RWPE2 (cell line): Measurements from ENCODE around the gene MESP2.
A peak's percentile ranks its signal among the peaks of the same experiment; 100 is the strongest.

Source experiments
- ATAC-seq: fragments of 200-7000 bp; cut with Tn5 transposase; 3 replicates; pipeline ENCODE4 v1.9.1; 2021; ENCODE audit warnings: low read depth
- DNase-seq: peaks from one replicate; pipeline ENCODE4 v3.0.0-alpha.2; 2020; ENCODE audit warnings: low spot score
- H3K27ac ChIP-seq: fragments of 450-650 bp; 2 replicates; pipeline ENCODE4 v1.5.1; 2017; ENCODE audit warnings: mild to moderate bottlenecking; ENCODE audit not compliant: poor library complexity, severe bottlenecking
- H3K27me3 ChIP-seq: fragments of 250-450 bp; sonication (Bioruptor Pico); 2 replicates; pipeline ENCODE4 v1.5.1; 2021; ENCODE audit warnings: mild to moderate bottlenecking, moderate library complexity; ENCODE audit not compliant: insufficient read depth, poor library complexity, severe bottlenecking
- H3K36me3 ChIP-seq: fragments of 250-450 bp; sonication (Bioruptor Pico); 2 replicates; pipeline ENCODE4 v1.5.1; 2020; ENCODE audit warnings: low read depth, mild to moderate bottlenecking, moderate library complexity
- H3K4me1 ChIP-seq: fragments of 250-450 bp; sonication (Bioruptor Pico); 2 replicates; pipeline ENCODE4 v1.5.1; 2021; ENCODE audit warnings: mild to moderate bottlenecking, moderate library complexity; ENCODE audit not compliant: insufficient read depth, poor library complexity, severe bottlenecking
- H3K4me3 ChIP-seq: fragments of 250-450 bp; sonication (Bioruptor Pico); 2 replicates; pipeline ENCODE4 v1.5.1; 2021; ENCODE audit warnings: mild to moderate bottlenecking, moderate library complexity; ENCODE audit not compliant: severe bottlenecking
- H3K9me3 ChIP-seq: fragments of 250-450 bp; sonication (Bioruptor Pico); 2 replicates; pipeline ENCODE4 v1.5.1; 2021; ENCODE audit warnings: mild to moderate bottlenecking, moderate library complexity; ENCODE audit not compliant: severe bottlenecking
- CTCF ChIP-seq: fragments of 450-650 bp; IDR thresholded peaks from one replicate; pipeline ENCODE4 v1.5.1; 2017; ENCODE audit warnings: mild to moderate bottlenecking, moderate library complexity; ENCODE audit not compliant: poor library complexity, severe bottlenecking

MESP2 gene

DNA sequence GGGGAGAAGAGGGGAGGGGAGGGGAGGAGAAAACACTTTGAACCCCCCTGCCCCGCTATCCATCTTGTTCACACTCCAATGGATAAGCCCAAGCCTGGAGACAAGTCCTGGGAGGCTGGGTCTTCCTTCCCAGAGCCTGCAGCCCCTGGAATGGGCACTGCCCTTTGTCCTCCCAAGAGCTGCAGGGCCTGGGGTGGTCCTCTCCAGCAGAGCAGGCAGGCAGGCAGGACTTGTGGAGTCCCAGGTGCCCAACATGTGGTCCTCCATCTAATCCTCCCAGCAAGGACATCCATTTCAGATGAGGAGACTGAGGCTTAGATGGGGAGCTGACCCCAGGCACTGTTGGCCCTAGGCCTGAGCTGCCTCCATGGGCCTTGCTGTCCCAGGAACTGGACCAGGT lies 10.4 kb upstream of the MESP2 start:
- Histone ChIP-seq H3K27me3 (no peaks in the 10 kb centered on the region), H3K27ac (no peak overlapping the region), H3K4me1 (peaks cover 6% of the 10 kb centered on the region), H3K9me3 (no peaks in the 10 kb centered on the region), H3K36me3 (no peaks in the 10 kb centered on the region), H3K4me3 (no peak overlapping the region)
- DNase-seq (no peak), ATAC-seq (no peak)
- TF ChIP-seq CTCF = no peak

DNA sequence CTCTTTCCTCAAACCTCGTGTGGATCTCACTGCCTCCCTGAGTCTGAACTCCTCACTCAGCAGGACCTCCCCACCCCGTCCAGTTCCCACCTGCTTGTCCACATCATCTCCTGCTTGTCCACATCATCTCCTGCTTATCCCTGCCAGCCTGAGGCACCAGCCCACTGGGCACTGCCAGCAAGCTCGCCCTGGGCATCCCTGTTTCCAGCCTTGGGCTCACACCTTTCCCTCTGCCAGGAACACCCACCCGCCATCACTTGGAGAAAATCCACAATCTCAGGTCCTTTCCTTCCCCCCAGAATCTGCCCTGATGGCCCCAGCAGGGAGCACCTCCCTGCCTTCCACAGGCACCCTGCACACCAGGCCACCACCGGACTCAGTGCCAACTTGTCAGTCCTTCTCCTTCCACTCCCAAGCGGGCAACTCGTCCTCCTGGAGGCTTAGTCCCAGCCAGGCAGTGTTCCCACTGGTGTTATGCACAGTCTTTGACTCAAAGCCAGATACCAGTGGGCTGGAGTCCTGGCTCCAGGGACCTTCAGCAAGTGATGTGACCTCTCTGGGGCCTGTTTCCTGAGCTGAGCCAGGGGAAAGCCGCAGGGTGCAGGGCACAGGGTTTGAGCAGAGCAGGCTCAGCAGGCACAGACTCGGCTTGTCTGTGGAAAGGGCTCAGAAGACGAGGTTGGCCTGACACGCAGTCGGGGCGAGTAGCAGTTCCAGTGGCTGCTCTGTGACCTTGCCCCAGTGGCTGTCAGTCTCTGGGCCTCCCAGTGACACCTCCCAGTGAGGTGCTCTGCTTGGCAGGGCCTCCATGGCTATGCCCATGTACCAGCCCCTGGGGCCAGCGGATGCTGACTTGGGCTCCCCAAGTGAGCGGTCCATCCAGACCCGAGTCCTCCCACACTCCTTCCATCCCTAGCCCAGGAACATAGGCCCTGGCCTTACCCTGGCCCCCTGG lies 9.5 kb upstream of the MESP2 start:
- Histone ChIP-seq H3K4me3 (no peak overlapping the region), H3K9me3 (no peaks in the 10 kb centered on the region), H3K27me3 (no peaks in the 10 kb centered on the region), H3K36me3 (no peaks in the 10 kb centered on the region), H3K4me1 (peaks cover 6% of the 10 kb centered on the region), H3K27ac (no peak overlapping the region)
- ATAC-seq (peak; percentile 9; the same call in 2 of the 3 replicates), DNase-seq (no peak)
- TF ChIP-seq CTCF = no peak

DNA sequence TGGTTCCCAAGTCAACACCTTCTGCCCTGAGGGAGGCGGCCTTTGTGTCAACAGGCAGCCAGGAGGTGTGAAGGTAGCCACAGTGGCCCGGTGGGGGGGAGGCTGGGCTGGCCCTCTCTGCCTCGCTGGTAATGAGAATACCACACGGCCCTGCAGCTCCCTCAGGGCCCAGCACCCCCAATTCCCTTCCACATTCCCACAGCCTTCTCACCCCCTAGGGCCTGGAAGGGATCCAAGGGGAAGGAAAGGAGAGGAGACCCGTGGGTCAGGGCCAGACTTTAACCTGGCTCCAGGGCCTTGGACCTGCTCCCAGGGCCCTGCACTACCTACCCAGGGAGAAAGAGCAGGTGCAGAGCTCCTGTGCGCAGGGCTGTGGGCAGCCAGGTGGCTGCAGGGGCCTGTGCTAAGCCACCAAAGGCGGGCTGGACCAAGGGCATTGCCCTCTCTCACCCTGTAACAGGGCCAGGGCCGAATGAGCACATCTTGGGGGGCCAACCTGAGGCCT lies 8.7 kb upstream of the MESP2 start:
- DNase-seq = no peak
- H3K27me3 ChIP-seq = no peaks in the 10 kb centered on the region
- no peak for TF ChIP-seq CTCF
- peak; percentile 4; the same call in 1 of the 3 replicates for ATAC-seq
- H3K36me3 ChIP-seq = no peaks in the 10 kb centered on the region
- H3K4me1 ChIP-seq = peaks cover under 1% of the 10 kb centered on the region
- no peaks in the 10 kb centered on the region for H3K9me3 ChIP-seq
- no peak overlapping the region for H3K4me3 ChIP-seq
- no peak overlapping the region for H3K27ac ChIP-seq

DNA sequence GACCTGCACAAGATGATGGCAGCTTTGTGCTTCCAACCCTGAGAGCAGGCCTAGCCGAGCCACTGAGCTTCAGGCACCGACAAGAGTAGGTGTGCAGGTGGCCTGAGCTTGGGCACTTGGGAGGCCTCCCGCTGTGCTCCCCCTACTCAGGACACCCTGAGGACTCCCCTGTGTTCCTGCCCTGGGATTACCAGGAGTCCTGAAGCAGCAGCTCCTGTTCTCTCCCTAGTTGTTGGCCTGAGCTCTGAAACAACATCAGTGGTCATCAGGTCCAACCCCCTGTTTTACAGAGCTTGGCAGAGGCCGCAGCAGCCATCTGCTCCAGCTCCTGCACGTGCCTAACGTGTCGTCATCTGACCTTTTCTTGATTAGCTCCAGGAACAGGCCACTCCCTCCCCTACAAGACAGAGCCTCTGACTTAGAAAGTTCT lies 8.0 kb upstream of the MESP2 start:
- H3K4me3 ChIP-seq = no peak overlapping the region
- no peaks in the 10 kb centered on the region for H3K27me3 ChIP-seq
- no peak for TF ChIP-seq CTCF
- no peak overlapping the region for H3K27ac ChIP-seq
- DNase-seq = no peak
- no peaks in the 10 kb centered on the region for H3K36me3 ChIP-seq
- no peaks in the 10 kb centered on the region for H3K9me3 ChIP-seq
- no peaks in the 10 kb centered on the region for H3K4me1 ChIP-seq
- ATAC-seq = no peak

DNA sequence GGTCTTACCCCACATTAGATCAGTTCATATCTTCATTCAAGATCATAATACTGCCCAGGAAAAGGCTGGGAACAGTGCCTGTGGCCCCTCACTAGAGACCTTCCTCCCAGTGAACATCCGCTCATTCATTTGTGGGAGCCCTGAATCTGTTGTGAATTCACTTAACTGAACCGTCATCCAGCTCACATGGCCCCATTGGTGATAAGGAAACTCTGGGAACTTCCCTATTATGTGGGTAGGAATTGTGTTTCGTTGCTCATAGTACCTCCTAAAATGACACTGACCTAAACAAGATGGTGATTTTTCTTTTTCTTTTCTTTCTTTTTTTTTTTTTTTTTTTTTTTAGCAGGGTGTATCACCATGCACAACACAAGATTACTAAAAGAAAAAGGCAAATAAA lies 6.8 kb upstream of the MESP2 start:
- DNase-seq = no peak
- Histone ChIP-seq H3K27me3 (no peaks in the 10 kb centered on the region), H3K4me1 (peaks cover 4% of the 10 kb centered on the region), H3K36me3 (no peaks in the 10 kb centered on the region), H3K4me3 (no peak overlapping the region), H3K9me3 (no peaks in the 10 kb centered on the region), H3K27ac (no peak overlapping the region)
- no peak for ATAC-seq
- TF ChIP-seq CTCF = no peak
